GM12878 (cell line): Measurements from ENCODE around the gene MAGI1. TPM values are rescaled to one million over a fixed set of nuclear protein-coding genes. Genes with fewer than 3 reads are reported as not detected.

Experiments used
- ATAC-seq: fragments of 200-7000 bp; cut with Tn5 transposase; 3 replicates; pipeline ENCODE4 v1.9.1; 2020; ENCODE audit warnings: mild to moderate bottlenecking, moderate library complexity
- BruUV-seq: library from RNA; stranded (reverse); fragments of 400-500 nt; replicated peaks from 2 replicates; lab custom pipeline; 2021; lab: Mats Ljungman, UMichigan
- CTCF ChIA-PET: fragments of 300-600 bp; sonication (Branson Sonifier 250); formaldehyde crosslinking; extraction: SDS; loops from one replicate; lab custom pipeline; 2021; ENCODE audit warnings: inconsistent platforms; lab: Yijun Ruan, JAX
- POLR2A ChIA-PET: fragments of 350-600 bp; formaldehyde crosslinking; extraction: SDS; loops from one replicate; lab custom pipeline; 2021; ENCODE audit warnings: inconsistent platforms; lab: Charles Lee
- RAD21 ChIA-PET: fragments of 300-600 bp; sonication (Branson Sonifier 250); formaldehyde crosslinking; loops from one replicate; lab custom pipeline; 2023; ENCODE audit warnings: antibody characterized with exemption; ENCODE audit not compliant: unreplicated experiment; lab: Charles Lee
- SMC1A ChIA-PET: fragments of 300-600 bp; sonication (Branson Sonifier 250); formaldehyde crosslinking; loops from one replicate; lab custom pipeline; 2023; ENCODE audit not compliant: unreplicated experiment, uncharacterized antibody; lab: Charles Lee
- DNase-seq: peaks from one replicate; pipeline ENCODE4 v3.0.0-alpha.2; 2011; ENCODE audit warnings: low read depth, low spot score
- FAIRE-seq: peaks from 3 replicates; lab custom pipeline; 2011; peaks lifted over from hg19 to GRCh38; lab: Jason Lieb, UNC
- H2AFZ ChIP-seq: 2 replicates; pipeline ENCODE4 v1.6.0; 2011; ENCODE audit warnings: low read depth, low read length, control low read depth; ENCODE audit not compliant: control insufficient read depth
- H3K27ac ChIP-seq: 2 replicates; pipeline ENCODE4 v1.5.1; 2011; ENCODE audit warnings: control low read depth; ENCODE audit not compliant: control insufficient read depth, insufficient read depth
- H3K27me3 ChIP-seq, 2 experiments: replicated peaks in 1 of 2; 2 replicates each; pipeline versions ENCODE4 v1.6.0 to v1.6.1; 2011; ENCODE audit warnings: low read length in 1 of 2; ENCODE audit not compliant: control insufficient read depth in 2 of 2, insufficient read depth in 2 of 2
- H3K36me3 ChIP-seq, 2 experiments: 2 replicates each; pipeline ENCODE4 v1.5.1; 2011; ENCODE audit warnings: low read length in 1 of 2; ENCODE audit not compliant: control insufficient read depth in 2 of 2, insufficient read depth in 2 of 2
- H3K4me1 ChIP-seq: 2 replicates; pipeline ENCODE4 v1.6.1; 2011; ENCODE audit warnings: mild to moderate bottlenecking, low read length, moderate library complexity, mixed read lengths; ENCODE audit not compliant: control insufficient read depth, insufficient read depth
- H3K4me2 ChIP-seq: 2 replicates; pipeline ENCODE4 v1.6.0; 2011; ENCODE audit warnings: control low read depth; ENCODE audit not compliant: control insufficient read depth, insufficient read depth
- H3K4me3 ChIP-seq: fragments of 200-600 bp; sonication (generic); 2 replicates; pipeline ENCODE4 v1.5.1; 2016
- H3K79me2 ChIP-seq: 2 replicates; pipeline ENCODE4 v1.6.0; 2011; ENCODE audit warnings: low read length; ENCODE audit not compliant: control insufficient read depth, insufficient read depth
- H3K9ac ChIP-seq: 2 replicates; pipeline ENCODE4 v1.8.0; 2011; ENCODE audit warnings: low read length, control low read depth, mixed read lengths; ENCODE audit not compliant: control insufficient read depth, insufficient read depth
- H3K9me3 ChIP-seq: replicated peaks from 3 replicates; pipeline ENCODE4 v1.5.1; 2011; ENCODE audit warnings: mild to moderate bottlenecking, low read length; ENCODE audit not compliant: control insufficient read depth, insufficient read depth
- H4K20me1 ChIP-seq: 2 replicates; pipeline ENCODE4 v1.6.0; 2011; ENCODE audit not compliant: control insufficient read depth, insufficient read depth
- CHD4 ChIP-seq: fragments of 200-600 bp; sonication (generic); IDR thresholded peaks from 2 replicates; pipeline ENCODE4 v1.6.1; 2016; ENCODE audit warnings: mild to moderate bottlenecking
- MEF2B ChIP-seq: fragments of 450-650 bp; IDR thresholded peaks from 2 replicates; pipeline ENCODE4 v1.6.1; 2018; ENCODE audit warnings: mild to moderate bottlenecking, moderate library complexity; ENCODE audit not compliant: partially characterized antibody, poor library complexity, severe bottlenecking
- NFXL1 ChIP-seq: fragments of 450-650 bp; IDR thresholded peaks from 2 replicates; pipeline ENCODE4 v1.6.1; 2017; ENCODE audit warnings: antibody characterized with exemption, mild to moderate bottlenecking, borderline replicate concordance
- POU2F2 ChIP-seq: IDR thresholded peaks from 3 replicates; pipeline ENCODE4 v1.6.1; 2011; ENCODE audit warnings: low read depth, mild to moderate bottlenecking, low read length, borderline replicate concordance
- SMC3 ChIP-seq: IDR thresholded peaks from 2 replicates; pipeline ENCODE4 v1.6.1; 2011; ENCODE audit warnings: low read length, improper control_type of control experiment, borderline replicate concordance
- SP1 ChIP-seq: IDR thresholded peaks from one replicate; pipeline ENCODE4 v1.6.1; 2011; ENCODE audit warnings: low read depth, low read length
- WGBS: methylation state at CpG from one replicate; pipeline ENCODE4 v1.1.6; 2016; ENCODE audit warnings: low lambda C conversion rate; ENCODE audit not compliant: insufficient replicate concordance, insufficient coverage; ENCODE audit errors: missing lambda C conversion rate; 5-methylcytosine and 5-hydroxymethylcytosine counted together
- in situ Hi-C: fragments of 300-500 bp; cut with MboI; formaldehyde crosslinking; loops from 9 replicates; pipeline ENCODE4 v1.14.3; 2018; ENCODE audit warnings: mixed read lengths
- intact Hi-C: fragments of 100-400 bp; cut with micrococcal nuclease; formaldehyde crosslinking; loops from one replicate; pipeline ENCODE4 v1.14.2; 2022; ENCODE audit not compliant: unreplicated experiment
- polyA plus RNA-seq, 11 experiments: library from polyadenylated mRNA; depleted of rRNA in 4 of 11; unstranded in 6 of 11; stranded (reverse) in 5 of 11; fragments of >200 nt; fragmentation: Nextera tagmentation in 4 of 11; fragmentation: Illumina TruSeq in 1 of 11; extraction: Ambion mirVana in 4 of 11; extraction: Trizol in 1 of 11; gene quantifications; 1 replicate in 1 of 11; 2 replicates in 10 of 11; pipeline versions ENCODE4 v1.2.1 to v1.2.3, GENCODE V29; 2011 to 2016; ENCODE audit warnings: inconsistent platforms in 2 of 11, missing spikeins in 2 of 11, low read depth in 1 of 11
- total RNA-seq, 4 experiments: library from RNA; depleted of rRNA in 3 of 4; stranded (reverse); fragments of >200 nt in 3 of 4; fragmentation: Illumina TruSeq in 1 of 4; extraction: Trizol in 1 of 4; gene quantifications; 2 replicates each; pipeline versions ENCODE4 v1.2.1 to v1.2.3, GENCODE V29; 2013 to 2021
- TF ChIP-seq, protein P1 (sequence below): IDR thresholded peaks from 2 replicates; pipeline ENCODE4 v1.6.1; 2011; ENCODE audit warnings: borderline replicate concordance, low read depth, mild to moderate bottlenecking, moderate library complexity, mixed read lengths, low read length; ENCODE audit not compliant: insufficient read depth; ENCODE audit errors: extremely low read length
- TF ChIP-seq, protein P2 (sequence below): fragments of 450-650 bp; IDR thresholded peaks from 2 replicates; pipeline ENCODE4 v1.6.1; 2014; ENCODE audit warnings: mild to moderate bottlenecking

The MAGI1 gene
- total and polyA plus RNA-seq, 10 of the 15 experiments (the other 5 are each of a cell fraction or from before 2014, with no cell fraction given) = 0.02 to 3.3 (median 0.29) TPM; not detected in 1

DNA sequence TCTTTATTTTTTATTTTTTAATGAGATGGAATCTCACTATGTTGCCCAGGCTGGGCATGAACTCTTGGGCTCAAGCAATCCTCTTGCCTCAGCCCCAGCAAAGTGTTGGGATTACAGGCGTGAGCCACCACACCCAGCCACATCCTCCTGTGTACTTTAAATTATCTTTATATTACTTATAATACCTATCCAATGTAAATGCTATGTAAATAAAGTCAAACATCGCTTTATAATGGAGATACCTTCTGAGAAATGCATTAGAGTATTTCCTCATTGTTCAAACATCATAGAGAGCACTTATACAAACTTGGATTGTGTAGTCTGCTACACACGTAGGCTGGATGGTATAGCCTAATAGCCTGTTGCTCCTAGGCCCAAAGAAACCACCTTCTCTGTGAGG is 41.4 kb upstream of the MAGI1 start:
- FAIRE-seq (no peak), ATAC-seq (no peak), DNase-seq (no peak)
- H3K4me1 ChIP-seq = no peaks in the 10 kb centered on the region
- TF ChIP-seq SP1 = no peak
- no peak for TF ChIP-seq CHD4
- TF ChIP-seq POU2F2 = no peak
- no peak for TF ChIP-seq SMC3
- no peak for TF ChIP-seq MEF2B
- no peak for TF ChIP-seq NFXL1
- TF ChIP-seq, protein P1, sequence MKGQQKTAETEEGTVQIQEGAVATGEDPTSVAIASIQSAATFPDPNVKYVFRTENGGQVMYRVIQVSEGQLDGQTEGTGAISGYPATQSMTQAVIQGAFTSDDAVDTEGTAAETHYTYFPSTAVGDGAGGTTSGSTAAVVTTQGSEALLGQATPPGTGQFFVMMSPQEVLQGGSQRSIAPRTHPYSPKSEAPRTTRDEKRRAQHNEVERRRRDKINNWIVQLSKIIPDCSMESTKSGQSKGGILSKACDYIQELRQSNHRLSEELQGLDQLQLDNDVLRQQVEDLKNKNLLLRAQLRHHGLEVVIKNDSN = no peak
- TF ChIP-seq, protein P2, sequence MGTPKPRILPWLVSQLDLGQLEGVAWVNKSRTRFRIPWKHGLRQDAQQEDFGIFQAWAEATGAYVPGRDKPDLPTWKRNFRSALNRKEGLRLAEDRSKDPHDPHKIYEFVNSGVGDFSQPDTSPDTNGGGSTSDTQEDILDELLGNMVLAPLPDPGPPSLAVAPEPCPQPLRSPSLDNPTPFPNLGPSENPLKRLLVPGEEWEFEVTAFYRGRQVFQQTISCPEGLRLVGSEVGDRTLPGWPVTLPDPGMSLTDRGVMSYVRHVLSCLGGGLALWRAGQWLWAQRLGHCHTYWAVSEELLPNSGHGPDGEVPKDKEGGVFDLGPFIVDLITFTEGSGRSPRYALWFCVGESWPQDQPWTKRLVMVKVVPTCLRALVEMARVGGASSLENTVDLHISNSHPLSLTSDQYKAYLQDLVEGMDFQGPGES = no peak
- ChIA-PET POLR2A (no interaction called here), CTCF (no interaction called here), SMC1A (no interaction called here), RAD21 (no interaction called here)
- in situ Hi-C loops (no loop called here), intact Hi-C loops (no loop called here)
- no peak overlapping the region for H3K9ac ChIP-seq
- H2AFZ ChIP-seq = no peak overlapping the region
- WGBS = 0% methylated on average over 3 of the region's 3 CpGs
- H3K9me3 ChIP-seq = no peaks in the 10 kb centered on the region
- no peaks in the 10 kb centered on the region for H4K20me1 ChIP-seq
- no peaks in the 10 kb centered on the region for H3K36me3 ChIP-seq
- no peaks in the 10 kb centered on the region for H3K79me2 ChIP-seq
- H3K4me2 ChIP-seq = no peak overlapping the region
- no peak overlapping the region for H3K4me3 ChIP-seq
- no peaks in the 10 kb centered on the region for H3K27me3 ChIP-seq
- H3K27ac ChIP-seq = no peak overlapping the region
- no TSS peak for BruUV-seq
